Uterus (tissue), 4 donors: ENCODE results near the gene PLEK2. TPM values are rescaled to one million over a fixed set of nuclear protein-coding genes. Genes with fewer than 3 reads are reported as not detected.

Source experiments
- DNase-seq, 2 donors: peaks; one replicate each; pipeline ENCODE4 v3.0.0-alpha.2; 2019 to 2020
- H3K27ac ChIP-seq, 2 donors: fragments of 200-600 bp; sonication (generic); 1 replicate in 1 of 2; 2 replicates in 1 of 2; pipeline ENCODE4 v1.5.1; 2016 to 2018
- H3K27me3 ChIP-seq, 2 donors: fragments of 200-600 bp; sonication (generic); one replicate each; pipeline ENCODE4 v1.5.1; 2018 to 2019; ENCODE audit warnings: control low read depth in 1 of 2
- H3K36me3 ChIP-seq, 2 donors: fragments of 200-600 bp; sonication (generic); one replicate each; pipeline ENCODE4 v1.5.1; 2019; ENCODE audit warnings: control low read depth in 1 of 2
- H3K4me1 ChIP-seq, 2 donors: fragments of 200-600 bp; sonication (generic); one replicate each; pipeline ENCODE4 v1.5.1; 2018 to 2019; ENCODE audit warnings: control low read depth in 1 of 2
- H3K4me3 ChIP-seq, 2 donors: fragments of 200-600 bp; sonication (generic); 1 replicate in 1 of 2; 2 replicates in 1 of 2; pipeline ENCODE4 v1.5.1; 2018 to 2019; ENCODE audit warnings: mild to moderate bottlenecking in 1 of 2
- H3K9me3 ChIP-seq, 2 donors: fragments of 200-600 bp; sonication (generic); one replicate each; pipeline ENCODE4 v1.5.1; 2019; ENCODE audit warnings: control low read depth in 1 of 2
- POLR2A ChIP-seq, 2 donors: fragments of 450-650 bp; IDR thresholded peaks; one replicate each; pipeline ENCODE4 v1.6.1; 2016; ENCODE audit warnings: antibody characterized with exemption in 2 of 2, mild to moderate bottlenecking in 1 of 2, moderate library complexity in 1 of 2
- intact Hi-C: fragments of 100-400 bp; cut with DNase I; formaldehyde crosslinking; loops from one replicate; pipeline ENCODE4 v1.15.1; 2023; ENCODE audit warnings: low total_unique reads
- total RNA-seq, 4 donors: library from RNA; depleted of rRNA in 3 of 4; stranded (reverse); fragments of >200 nt in 3 of 4; gene quantifications; one replicate each; pipeline versions ENCODE4 v1.1.0 to v1.2.4, GENCODE V29; 2014 to 2023
- TF ChIP-seq, protein P1 (sequence below), 4 experiments: fragments of 200-600 bp in 2 of 4; fragments of 450-650 bp in 2 of 4; sonication (generic) in 2 of 4; IDR thresholded peaks; one replicate each; pipeline ENCODE4 v1.5.1; 2016 to 2019; ENCODE audit warnings: antibody characterized with exemption in 4 of 4, mild to moderate bottlenecking in 2 of 4, moderate library complexity in 1 of 4
- donor health status: DM: yes; HTN: yes; CAD: no.

PLEK2 gene
- total RNA-seq, 4 donors from 2014 or later: 1.5 TPM; not detected in 3

DNA sequence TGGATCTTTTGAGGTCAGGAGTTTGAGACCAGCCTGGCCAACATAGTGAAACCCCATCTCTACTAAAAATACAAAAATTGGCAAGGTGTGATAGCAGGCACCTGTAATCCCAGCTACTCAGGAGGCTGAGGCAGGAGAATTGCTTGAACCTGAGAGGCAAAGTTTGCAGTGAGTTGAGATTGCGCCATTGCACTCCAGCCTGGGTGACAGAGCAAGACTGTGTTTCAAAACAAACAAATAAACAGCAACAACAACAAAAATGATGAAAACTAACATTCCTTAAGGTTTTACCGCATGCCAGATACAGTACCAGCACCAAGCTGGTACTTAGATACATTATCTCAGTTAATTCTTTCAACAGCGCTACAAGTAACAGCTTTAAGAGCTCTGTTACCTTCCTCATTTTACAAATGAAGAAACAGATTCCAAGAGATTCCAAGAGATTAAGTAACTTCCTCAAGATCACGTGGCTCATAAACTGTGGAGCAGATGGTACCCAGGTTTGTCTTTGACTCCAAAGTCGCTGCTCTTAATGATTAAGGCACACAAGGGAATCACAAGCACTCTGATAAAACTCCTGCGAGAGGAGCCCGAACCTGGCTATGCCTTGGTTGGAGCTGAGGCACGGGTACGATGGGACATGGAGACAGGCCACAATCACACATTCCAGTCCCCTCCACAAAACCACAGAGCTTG is 17.7 kb upstream of the PLEK2 start:
- intact Hi-C loops: no loop called here
- TF ChIP-seq, protein P1, sequence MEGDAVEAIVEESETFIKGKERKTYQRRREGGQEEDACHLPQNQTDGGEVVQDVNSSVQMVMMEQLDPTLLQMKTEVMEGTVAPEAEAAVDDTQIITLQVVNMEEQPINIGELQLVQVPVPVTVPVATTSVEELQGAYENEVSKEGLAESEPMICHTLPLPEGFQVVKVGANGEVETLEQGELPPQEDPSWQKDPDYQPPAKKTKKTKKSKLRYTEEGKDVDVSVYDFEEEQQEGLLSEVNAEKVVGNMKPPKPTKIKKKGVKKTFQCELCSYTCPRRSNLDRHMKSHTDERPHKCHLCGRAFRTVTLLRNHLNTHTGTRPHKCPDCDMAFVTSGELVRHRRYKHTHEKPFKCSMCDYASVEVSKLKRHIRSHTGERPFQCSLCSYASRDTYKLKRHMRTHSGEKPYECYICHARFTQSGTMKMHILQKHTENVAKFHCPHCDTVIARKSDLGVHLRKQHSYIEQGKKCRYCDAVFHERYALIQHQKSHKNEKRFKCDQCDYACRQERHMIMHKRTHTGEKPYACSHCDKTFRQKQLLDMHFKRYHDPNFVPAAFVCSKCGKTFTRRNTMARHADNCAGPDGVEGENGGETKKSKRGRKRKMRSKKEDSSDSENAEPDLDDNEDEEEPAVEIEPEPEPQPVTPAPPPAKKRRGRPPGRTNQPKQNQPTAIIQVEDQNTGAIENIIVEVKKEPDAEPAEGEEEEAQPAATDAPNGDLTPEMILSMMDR (IDR thresholded peaks at IDR 0.05): no peak
- TF ChIP-seq POLR2A (IDR thresholded peaks at IDR 0.05): no peak
- no peak for DNase-seq

DNA sequence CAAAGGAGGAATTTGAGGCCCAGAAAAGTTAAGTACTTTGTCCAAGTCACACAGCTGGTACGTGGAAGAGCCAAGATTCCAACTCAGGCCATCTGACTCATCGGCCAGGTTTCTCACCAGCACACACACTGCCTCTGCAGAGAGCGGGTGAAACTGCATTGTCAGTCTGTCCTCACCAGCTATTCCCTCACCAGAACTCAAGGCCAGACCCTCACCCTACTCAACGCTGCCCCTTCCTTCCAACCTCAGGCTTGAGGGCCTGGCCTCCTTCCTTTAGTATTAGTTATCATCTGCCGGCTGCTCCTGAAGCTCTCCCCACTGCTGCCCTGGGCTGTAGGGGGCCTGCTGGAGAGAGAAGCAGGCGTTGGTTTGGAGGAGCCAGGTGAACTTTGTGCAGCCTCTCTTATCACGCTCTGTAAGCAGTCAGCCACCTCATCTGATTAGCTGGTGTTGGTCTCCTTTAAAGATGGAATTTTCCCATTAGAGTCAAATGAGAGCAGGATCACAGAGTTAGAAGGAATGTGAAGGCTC is 16.6 kb upstream of the PLEK2 start:
- Histone ChIP-seq H3K9me3 (no peaks in the 10 kb centered on the region), H3K36me3 (no peaks in the 10 kb centered on the region), H3K4me3 (no peak overlapping the region), H3K27me3 (no peaks in the 10 kb centered on the region), H3K4me1 (no peaks in the 10 kb centered on the region), H3K27ac (no peak overlapping the region)
- intact Hi-C loops: no loop called here
- DNase-seq: no peak
- no peak for TF ChIP-seq POLR2A (IDR thresholded peaks at IDR 0.05)
- TF ChIP-seq, protein P1 (IDR thresholded peaks at IDR 0.05): no peak

More for the DNA sequence above, 17.7 kb upstream of the PLEK2 start:
- H3K36me3 ChIP-seq: no peaks in the 10 kb centered on the region
- no peak overlapping the region for H3K4me3 ChIP-seq
- H3K27ac ChIP-seq: no peak overlapping the region
- no peaks in the 10 kb centered on the region for H3K4me1 ChIP-seq
- H3K27me3 ChIP-seq: no peaks in the 10 kb centered on the region
- H3K9me3 ChIP-seq: no peaks in the 10 kb centered on the region

DNA sequence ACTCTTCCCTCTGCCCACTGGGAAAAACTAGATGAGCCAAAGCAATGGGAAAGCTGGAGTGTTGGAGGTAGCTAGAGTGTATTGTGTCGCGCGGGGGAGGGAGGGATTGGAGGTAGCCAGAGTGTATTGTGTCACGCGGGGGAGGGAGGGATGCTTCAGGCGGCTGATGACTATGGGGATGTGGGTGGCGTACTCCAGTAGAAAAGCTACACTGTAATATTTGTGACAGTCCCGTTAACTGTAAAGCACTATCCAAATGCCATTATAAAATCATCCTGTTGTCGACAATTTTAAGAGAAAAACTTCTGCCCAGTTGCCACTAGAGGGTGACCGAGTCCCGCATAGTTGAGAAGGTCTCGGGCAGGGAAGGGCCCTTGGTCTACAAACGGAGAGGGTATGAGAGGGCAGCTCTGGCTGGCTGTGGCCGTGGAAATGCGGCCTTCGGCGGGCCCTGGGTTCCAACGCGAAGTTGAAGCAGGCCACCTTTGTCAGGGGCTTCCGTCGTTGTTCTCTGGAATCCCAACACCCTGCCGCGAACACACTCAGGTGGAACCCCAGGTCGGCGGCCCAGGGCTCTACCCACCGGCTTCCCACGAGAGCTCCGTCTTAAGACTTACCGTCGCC is 15.1 kb upstream of the PLEK2 start:
- no peaks in the 10 kb centered on the region for H3K36me3 ChIP-seq
- intact Hi-C loops: no loop called here
- no peaks in the 10 kb centered on the region for H3K27me3 ChIP-seq
- H3K9me3 ChIP-seq: no peaks in the 10 kb centered on the region
- no peak overlapping the region for H3K27ac ChIP-seq
- peak; percentile 54 for DNase-seq
- no peaks in the 10 kb centered on the region for H3K4me1 ChIP-seq
- no peak for TF ChIP-seq POLR2A (IDR thresholded peaks at IDR 0.05)
- TF ChIP-seq, protein P1 (IDR thresholded peaks at IDR 0.05): peak; percentile 61 to 76 (median 66)
- no peak overlapping the region for H3K4me3 ChIP-seq

DNA sequence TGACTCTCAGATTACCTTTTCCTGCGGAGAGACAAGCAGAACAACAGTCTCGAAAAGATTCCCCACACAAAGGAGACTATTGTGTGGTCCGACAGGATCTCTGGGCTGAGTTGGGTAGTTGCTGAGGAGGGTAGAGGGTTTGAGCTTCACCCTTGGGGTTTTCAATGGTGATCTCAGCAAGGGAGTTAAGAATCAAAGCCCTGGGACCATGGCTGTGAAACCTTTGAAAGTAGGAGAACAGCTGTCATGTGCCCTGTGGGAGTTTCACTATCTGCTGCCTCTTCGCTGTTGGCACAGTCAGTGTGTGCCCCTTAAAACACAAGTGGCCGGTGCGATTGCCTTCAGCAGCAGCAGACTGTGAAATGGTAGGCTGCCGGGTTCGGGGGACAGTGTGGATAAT is 14.2 kb upstream of the PLEK2 start:
- H3K36me3 ChIP-seq: no peaks in the 10 kb centered on the region
- no peaks in the 10 kb centered on the region for H3K4me1 ChIP-seq
- H3K4me3 ChIP-seq: no peak overlapping the region
- H3K27ac ChIP-seq: no peak overlapping the region
- TF ChIP-seq, protein P1 (IDR thresholded peaks at IDR 0.05): no peak
- no peak for TF ChIP-seq POLR2A (IDR thresholded peaks at IDR 0.05)
- H3K9me3 ChIP-seq: no peaks in the 10 kb centered on the region
- no peak for DNase-seq
- H3K27me3 ChIP-seq: no peaks in the 10 kb centered on the region
- intact Hi-C loops: no loop called here

DNA sequence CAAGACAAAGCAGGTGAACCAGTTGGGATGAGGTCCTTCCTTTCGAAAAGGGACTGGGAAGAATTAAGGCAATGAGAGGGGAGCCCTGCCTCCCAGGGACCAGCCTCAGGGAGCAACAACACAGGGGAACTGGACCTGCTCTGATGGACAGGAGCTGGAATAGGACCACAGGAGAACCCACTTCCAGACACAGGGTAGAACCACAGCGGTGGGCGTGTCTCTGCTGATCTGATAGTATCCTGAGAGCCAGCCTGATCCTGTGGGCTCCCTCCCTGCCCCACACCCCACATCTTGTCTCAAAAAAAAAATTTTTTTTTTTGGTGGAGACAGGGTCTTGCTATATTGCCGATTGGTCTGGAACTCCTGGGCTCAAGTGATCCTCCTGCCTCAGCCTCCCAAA is 13.6 kb upstream of the PLEK2 start:
- no peak for DNase-seq
- Histone ChIP-seq H3K36me3 (no peaks in the 10 kb centered on the region), H3K27ac (no peak overlapping the region), H3K4me3 (no peak overlapping the region), H3K4me1 (no peaks in the 10 kb centered on the region), H3K9me3 (no peaks in the 10 kb centered on the region), H3K27me3 (no peaks in the 10 kb centered on the region)
- TF ChIP-seq, protein P1 (IDR thresholded peaks at IDR 0.05): no peak
- no peak for TF ChIP-seq POLR2A (IDR thresholded peaks at IDR 0.05)
- intact Hi-C loops: no loop called here
